Spleen (tissue), 7 donors: ENCODE results near the gene SPOCK3.

ENCODE experiments used
- POLR2A ChIP-seq, 3 donors: fragments of 450-650 bp; IDR thresholded peaks; one replicate each; pipeline ENCODE4 v1.5.1; 2017; ENCODE audit warnings: antibody characterized with exemption in 3 of 3, mild to moderate bottlenecking in 1 of 3
- POLR2AphosphoS5 ChIP-seq, 3 donors: sonication (generic); formaldehyde crosslinking; IDR thresholded peaks; one replicate each; pipeline ENCODE4 v1.5.1; 2017; ENCODE audit warnings: antibody characterized with exemption in 3 of 3
- TF ChIP-seq, protein P1 (sequence below), 11 experiments: fragments of 200-600 bp in 7 of 11; fragments of 450-650 bp in 4 of 11; sonication (generic) in 4 of 11; IDR thresholded peaks in 8 of 11; conservative IDR thresholded peaks in 3 of 11; 1 replicate in 7 of 11; 2 replicates in 4 of 11; pipeline versions ENCODE4 v1.4.0 to v1.8.0; 2016 to 2021; ENCODE audit warnings: antibody characterized with exemption in 11 of 11, inconsistent platforms in 4 of 11, mild to moderate bottlenecking in 1 of 11
- donor health status: DM: no; HTN: no; CAD: no; lungs with moderate emphysema.
- donor health status: DM: no; HTN: no; CAD: no.
- donor health status: DM: no; HTN: no; CAD: no.

- TF ChIP-seq POLR2A (IDR thresholded peaks at IDR 0.05), result no peak
- TF ChIP-seq, protein P1, sequence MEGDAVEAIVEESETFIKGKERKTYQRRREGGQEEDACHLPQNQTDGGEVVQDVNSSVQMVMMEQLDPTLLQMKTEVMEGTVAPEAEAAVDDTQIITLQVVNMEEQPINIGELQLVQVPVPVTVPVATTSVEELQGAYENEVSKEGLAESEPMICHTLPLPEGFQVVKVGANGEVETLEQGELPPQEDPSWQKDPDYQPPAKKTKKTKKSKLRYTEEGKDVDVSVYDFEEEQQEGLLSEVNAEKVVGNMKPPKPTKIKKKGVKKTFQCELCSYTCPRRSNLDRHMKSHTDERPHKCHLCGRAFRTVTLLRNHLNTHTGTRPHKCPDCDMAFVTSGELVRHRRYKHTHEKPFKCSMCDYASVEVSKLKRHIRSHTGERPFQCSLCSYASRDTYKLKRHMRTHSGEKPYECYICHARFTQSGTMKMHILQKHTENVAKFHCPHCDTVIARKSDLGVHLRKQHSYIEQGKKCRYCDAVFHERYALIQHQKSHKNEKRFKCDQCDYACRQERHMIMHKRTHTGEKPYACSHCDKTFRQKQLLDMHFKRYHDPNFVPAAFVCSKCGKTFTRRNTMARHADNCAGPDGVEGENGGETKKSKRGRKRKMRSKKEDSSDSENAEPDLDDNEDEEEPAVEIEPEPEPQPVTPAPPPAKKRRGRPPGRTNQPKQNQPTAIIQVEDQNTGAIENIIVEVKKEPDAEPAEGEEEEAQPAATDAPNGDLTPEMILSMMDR (IDR thresholded peaks at IDR 0.05 in 8 of 11, conservative IDR thresholded peaks at IDR 0.05 in 3 of 11), result no peak
- TF ChIP-seq POLR2AphosphoS5 (IDR thresholded peaks at IDR 0.05), result no peak
Observed at GRCh38 chr4:166956484-166956883, 277.8 kb downstream of the SPOCK3 start.
